Vagina (tissue), 2 donors: ENCODE results near the gene HYOU1.

Source experiments
- POLR2A ChIP-seq, 2 donors: fragments of 450-650 bp; IDR thresholded peaks; one replicate each; pipeline ENCODE4 v1.6.1; 2017; ENCODE audit warnings: antibody characterized with exemption in 2 of 2, mild to moderate bottlenecking in 2 of 2, moderate library complexity in 2 of 2
- POLR2AphosphoS5 ChIP-seq, 2 donors: sonication (generic); formaldehyde crosslinking; IDR thresholded peaks; one replicate each; pipeline ENCODE4 v1.9.0; 2017; ENCODE audit warnings: antibody characterized with exemption in 2 of 2, mild to moderate bottlenecking in 2 of 2, low read depth in 1 of 2; ENCODE audit not compliant: insufficient read depth in 1 of 2
- TF ChIP-seq, protein P1 (sequence below), 3 experiments: fragments of 450-650 bp in 2 of 3; fragments of 200-600 bp in 1 of 3; sonication (generic) in 1 of 3; IDR thresholded peaks; one replicate each; pipeline ENCODE4 v1.5.1; 2017 to 2019; ENCODE audit warnings: antibody characterized with exemption in 3 of 3, mild to moderate bottlenecking in 2 of 3, moderate library complexity in 2 of 3

DNA sequence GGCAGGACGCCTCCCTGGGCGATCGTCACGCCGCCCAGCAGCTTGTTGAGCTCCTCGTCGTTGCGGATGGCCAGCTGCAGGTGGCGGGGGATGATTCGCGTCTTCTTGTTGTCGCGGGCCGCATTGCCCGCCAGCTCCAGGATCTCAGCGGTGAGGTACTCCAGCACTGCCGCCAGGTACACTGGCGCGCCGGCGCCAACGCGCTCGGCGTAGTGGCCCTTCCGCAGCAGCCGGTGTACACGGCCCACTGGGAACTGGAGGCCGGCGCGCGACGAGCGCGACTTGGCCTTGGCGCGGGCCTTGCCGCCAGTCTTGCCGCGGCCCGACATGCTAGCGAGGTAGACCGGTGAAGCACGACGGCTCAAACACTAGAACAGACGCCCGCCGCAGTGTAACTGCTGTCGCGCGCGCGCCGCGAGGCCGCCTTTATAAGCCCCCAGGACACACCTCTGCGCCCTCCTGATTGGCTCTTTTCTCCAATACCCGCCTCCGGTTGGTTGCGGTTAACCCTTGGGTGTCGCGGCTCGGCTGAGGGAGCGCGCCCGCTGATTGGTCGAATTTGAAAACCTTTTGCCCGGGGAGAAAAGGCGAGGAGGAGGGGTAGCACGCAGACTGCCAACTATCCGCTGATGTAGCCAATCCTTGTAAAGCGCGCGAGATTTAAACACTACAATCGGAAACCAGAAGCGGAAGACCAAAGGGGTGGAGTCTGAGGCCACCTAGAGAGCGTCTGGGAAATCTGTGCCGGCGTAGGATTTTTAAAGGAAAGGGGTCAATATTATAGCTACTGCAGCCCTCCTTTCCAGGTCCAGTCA, 38.3 kb upstream of the HYOU1 start:
- TF ChIP-seq, protein P1, sequence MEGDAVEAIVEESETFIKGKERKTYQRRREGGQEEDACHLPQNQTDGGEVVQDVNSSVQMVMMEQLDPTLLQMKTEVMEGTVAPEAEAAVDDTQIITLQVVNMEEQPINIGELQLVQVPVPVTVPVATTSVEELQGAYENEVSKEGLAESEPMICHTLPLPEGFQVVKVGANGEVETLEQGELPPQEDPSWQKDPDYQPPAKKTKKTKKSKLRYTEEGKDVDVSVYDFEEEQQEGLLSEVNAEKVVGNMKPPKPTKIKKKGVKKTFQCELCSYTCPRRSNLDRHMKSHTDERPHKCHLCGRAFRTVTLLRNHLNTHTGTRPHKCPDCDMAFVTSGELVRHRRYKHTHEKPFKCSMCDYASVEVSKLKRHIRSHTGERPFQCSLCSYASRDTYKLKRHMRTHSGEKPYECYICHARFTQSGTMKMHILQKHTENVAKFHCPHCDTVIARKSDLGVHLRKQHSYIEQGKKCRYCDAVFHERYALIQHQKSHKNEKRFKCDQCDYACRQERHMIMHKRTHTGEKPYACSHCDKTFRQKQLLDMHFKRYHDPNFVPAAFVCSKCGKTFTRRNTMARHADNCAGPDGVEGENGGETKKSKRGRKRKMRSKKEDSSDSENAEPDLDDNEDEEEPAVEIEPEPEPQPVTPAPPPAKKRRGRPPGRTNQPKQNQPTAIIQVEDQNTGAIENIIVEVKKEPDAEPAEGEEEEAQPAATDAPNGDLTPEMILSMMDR (IDR thresholded peaks at IDR 0.05) = peak in 1 of 3 experiments; percentile 13
- peak; percentile 96 to 100 for TF ChIP-seq POLR2AphosphoS5 (IDR thresholded peaks at IDR 0.05; ENCODE audit: insufficient read depth in 1 of 2, low read depth in 1 of 2)
- peak in 1 of 2 donors; percentile 99 for TF ChIP-seq POLR2A (IDR thresholded peaks at IDR 0.05)
